Measurements from ENCODE around the gene ZNF22. TPM values are rescaled to one million over a fixed set of nuclear protein-coding genes. Genes with fewer than 3 reads are reported as not detected.

Gene ZNF22
- polyA plus RNA-seq (2013, experiment 1 of 2) = 65.4 TPM
- polyA plus RNA-seq (2013, experiment 2 of 2) = 66.3 TPM

- no CpG with 5 or more reads among the region's 79 CpGs for WGBS, 2 donors (ENCODE audit: extremely low coverage in 2 of 2, insufficient read length in 2 of 2, insufficient replicate concordance in 1 of 2)
- H3K27me3 ChIP-seq (ENCODE audit: control insufficient read depth in 3 of 3, insufficient read depth in 3 of 3, low read depth in 1 of 3, low read length in 3 of 3) = no peaks in the 10 kb centered on the region
- peak within 1 kb of the TSS; percentile 71 for H3K4me2 ChIP-seq (ENCODE audit: insufficient read depth, low read length, poor library complexity, severe bottlenecking)
- peak within 1 kb of the TSS; percentile 78 for H3K9ac ChIP-seq (ENCODE audit: low read depth, low read length, poor library complexity)
- peak within 1 kb of the TSS; percentile 86 for H2AFZ ChIP-seq (ENCODE audit: low read length)
- no peak within 1 kb of the TSS for H2BK15ac ChIP-seq (ENCODE audit: low read length)
- H2BK120ac ChIP-seq (ENCODE audit: low read depth, low read length) = peak within 1 kb of the TSS; percentile 2
- no peak within 1 kb of the TSS for H4K91ac ChIP-seq (ENCODE audit: low read depth, low read length, poor library complexity)
- no peak within 1 kb of the TSS for H2BK12ac ChIP-seq (ENCODE audit: low read length)
- peaks cover 0 to 5% of the 10 kb centered on the region in 2 donors for H3K4me1 ChIP-seq (ENCODE audit: control insufficient read depth in 2 of 2, insufficient read depth in 1 of 2, low read depth in 1 of 2, low read length in 2 of 2)
- H3K14ac ChIP-seq (ENCODE audit: low read length) = peak within 1 kb of the TSS; percentile 22
- H3K23ac ChIP-seq (ENCODE audit: low read depth, low read length, poor library complexity) = peak within 1 kb of the TSS; percentile 92
- peak; percentile 53 for DNase-seq (ENCODE audit: low spot score)
- H3K79me1 ChIP-seq (ENCODE audit: low read depth, low read length) = no peaks in the 10 kb centered on the region
- peak within 1 kb of the TSS; percentile 19 for H4K8ac ChIP-seq (ENCODE audit: low read depth, low read length)
- H2AK5ac ChIP-seq (ENCODE audit: low read depth, low read length) = peak within 1 kb of the TSS; percentile 22
- H3K36me3 ChIP-seq (replicated peaks in 1 of 2; ENCODE audit: control insufficient read depth in 2 of 2, insufficient read depth in 2 of 2, low read length in 2 of 2) = peaks cover 12 to 38% of the 10 kb centered on the region in 2 donors
- peak within 1 kb of the TSS; percentile 75 to 86 for H3K4me3 ChIP-seq (ENCODE audit: low read length in 2 of 2)
- no peak within 1 kb of the TSS for H2BK5ac ChIP-seq (ENCODE audit: low read length)
- H3K9me3 ChIP-seq (replicated peaks in 1 of 2; ENCODE audit: control insufficient read depth in 2 of 2, insufficient read depth in 1 of 2, low read depth in 1 of 2, low read length in 2 of 2) = peaks cover 6 to 37% of the 10 kb centered on the region in 2 donors
- H3K4ac ChIP-seq (ENCODE audit: low read length) = no peak within 1 kb of the TSS
- peak within 1 kb of the TSS; percentile 94 for H3K18ac ChIP-seq (ENCODE audit: low read length)
- no peak within 1 kb of the TSS for H3K27ac ChIP-seq (replicated peaks; ENCODE audit: low read length)
Measured at GRCh38 chr10:45000752-45001380, at the start of gene ZNF22. Gene ZNF22, plus strand, starts transcription at chr10:45000923. Its CDS starts 2,446 bp downstream, at chr10:45003369.

- H2BK120ac ChIP-seq (ENCODE audit: low read depth, low read length) = no peak overlapping the region
- peaks cover 0 to 7% of the 10 kb centered on the region in 2 donors for H3K36me3 ChIP-seq (replicated peaks in 1 of 2; ENCODE audit: control insufficient read depth in 2 of 2, insufficient read depth in 2 of 2, low read length in 2 of 2)
- no peak overlapping the region for H2BK15ac ChIP-seq (ENCODE audit: low read length)
- no peak overlapping the region for H2AFZ ChIP-seq (ENCODE audit: low read length)
- no peak overlapping the region for H3K4me3 ChIP-seq (ENCODE audit: low read length in 2 of 2)
- H3K14ac ChIP-seq (ENCODE audit: low read length) = no peak overlapping the region
- no peak overlapping the region for H3K9ac ChIP-seq (ENCODE audit: low read depth, low read length, poor library complexity)
- H3K79me1 ChIP-seq (ENCODE audit: low read depth, low read length) = no peaks in the 10 kb centered on the region
- peaks cover 0 to 1% of the 10 kb centered on the region in 2 donors for H3K9me3 ChIP-seq (replicated peaks in 1 of 2; ENCODE audit: control insufficient read depth in 2 of 2, insufficient read depth in 1 of 2, low read depth in 1 of 2, low read length in 2 of 2)
- H2AK5ac ChIP-seq (ENCODE audit: low read depth, low read length) = no peak overlapping the region
- no peak overlapping the region for H3K23ac ChIP-seq (ENCODE audit: low read depth, low read length, poor library complexity)
- no peak overlapping the region for H2BK12ac ChIP-seq (ENCODE audit: low read length)
- H3K4me1 ChIP-seq (ENCODE audit: control insufficient read depth in 2 of 2, insufficient read depth in 1 of 2, low read depth in 1 of 2, low read length in 2 of 2) = peaks cover 7 to 14% of the 10 kb centered on the region in 2 donors
- no peak overlapping the region for H3K18ac ChIP-seq (ENCODE audit: low read length)
- H3K27ac ChIP-seq (replicated peaks; ENCODE audit: low read length) = no peak overlapping the region
- H3K4me2 ChIP-seq (ENCODE audit: insufficient read depth, low read length, poor library complexity, severe bottlenecking) = no peak overlapping the region
- no peak overlapping the region for H3K4ac ChIP-seq (ENCODE audit: low read length)
- no peak overlapping the region for H2BK5ac ChIP-seq (ENCODE audit: low read length)
- no CpG with 5 or more reads among the region's 7 CpGs for WGBS, 2 donors (ENCODE audit: extremely low coverage in 2 of 2, insufficient read length in 2 of 2, insufficient replicate concordance in 1 of 2)
- no peak for DNase-seq (ENCODE audit: low spot score)
- no peaks in the 10 kb centered on the region for H3K27me3 ChIP-seq (ENCODE audit: control insufficient read depth in 3 of 3, insufficient read depth in 3 of 3, low read depth in 1 of 3, low read length in 3 of 3)
- H4K8ac ChIP-seq (ENCODE audit: low read depth, low read length) = no peak overlapping the region
- H4K91ac ChIP-seq (ENCODE audit: low read depth, low read length, poor library complexity) = no peak overlapping the region
Measured at GRCh38 chr10:44951576-44952226, 49.0 kb upstream of the ZNF22 start.

- Histone ChIP-seq H4K91ac (ENCODE audit: low read depth, low read length, poor library complexity) (no peak overlapping the region), H2BK120ac (ENCODE audit: low read depth, low read length) (no peak overlapping the region), H3K79me1 (ENCODE audit: low read depth, low read length) (no peaks in the 10 kb centered on the region), H3K4ac (ENCODE audit: low read length) (no peak overlapping the region), H3K27me3 (ENCODE audit: control insufficient read depth in 3 of 3, insufficient read depth in 3 of 3, low read depth in 1 of 3, low read length in 3 of 3) (no peaks in the 10 kb centered on the region), H3K23ac (ENCODE audit: low read depth, low read length, poor library complexity) (no peak overlapping the region), H2BK12ac (ENCODE audit: low read length) (no peak overlapping the region), H3K9me3 (replicated peaks in 1 of 2; ENCODE audit: control insufficient read depth in 2 of 2, insufficient read depth in 1 of 2, low read depth in 1 of 2, low read length in 2 of 2) (peaks cover 0 to 2% of the 10 kb centered on the region in 2 donors), H2BK5ac (ENCODE audit: low read length) (no peak overlapping the region), H2AK5ac (ENCODE audit: low read depth, low read length) (no peak overlapping the region), H3K4me2 (ENCODE audit: insufficient read depth, low read length, poor library complexity, severe bottlenecking) (no peak overlapping the region), H3K27ac (replicated peaks; ENCODE audit: low read length) (no peak overlapping the region), H3K9ac (ENCODE audit: low read depth, low read length, poor library complexity) (no peak overlapping the region), H2BK15ac (ENCODE audit: low read length) (no peak overlapping the region), H3K4me1 (ENCODE audit: control insufficient read depth in 2 of 2, insufficient read depth in 1 of 2, low read depth in 1 of 2, low read length in 2 of 2) (peaks cover 7 to 14% of the 10 kb centered on the region in 2 donors), H2AFZ (ENCODE audit: low read length) (no peak overlapping the region), H4K8ac (ENCODE audit: low read depth, low read length) (no peak overlapping the region), H3K14ac (ENCODE audit: low read length) (no peak overlapping the region), H3K4me3 (ENCODE audit: low read length in 2 of 2) (no peak overlapping the region), H3K36me3 (replicated peaks in 1 of 2; ENCODE audit: control insufficient read depth in 2 of 2, insufficient read depth in 2 of 2, low read length in 2 of 2) (peaks cover 0 to 7% of the 10 kb centered on the region in 2 donors), H3K18ac (ENCODE audit: low read length) (no peak overlapping the region)
- WGBS, 2 donors (ENCODE audit: extremely low coverage in 2 of 2, insufficient read length in 2 of 2, insufficient replicate concordance in 1 of 2) = no CpG with 5 or more reads among the region's 2 CpGs
- no peak for DNase-seq (ENCODE audit: low spot score)
Measured at GRCh38 chr10:44952779-44953231, 47.9 kb upstream of the ZNF22 start.

- no peak overlapping the region for H2AFZ ChIP-seq (ENCODE audit: low read length)
- H3K23ac ChIP-seq (ENCODE audit: low read depth, low read length, poor library complexity) = no peak overlapping the region
- no peak overlapping the region for H3K4ac ChIP-seq (ENCODE audit: low read length)
- H3K4me1 ChIP-seq (ENCODE audit: control insufficient read depth in 2 of 2, insufficient read depth in 1 of 2, low read depth in 1 of 2, low read length in 2 of 2) = peaks cover 7 to 19% of the 10 kb centered on the region in 2 donors
- DNase-seq (ENCODE audit: low spot score) = no peak
- H2BK15ac ChIP-seq (ENCODE audit: low read length) = no peak overlapping the region
- H4K8ac ChIP-seq (ENCODE audit: low read depth, low read length) = no peak overlapping the region
- no peak overlapping the region for H3K27ac ChIP-seq (replicated peaks; ENCODE audit: low read length)
- no peak overlapping the region for H3K18ac ChIP-seq (ENCODE audit: low read length)
- no peak overlapping the region for H2AK5ac ChIP-seq (ENCODE audit: low read depth, low read length)
- no peak overlapping the region for H3K4me3 ChIP-seq (ENCODE audit: low read length in 2 of 2)
- no peak overlapping the region for H2BK5ac ChIP-seq (ENCODE audit: low read length)
- H3K9me3 ChIP-seq (replicated peaks in 1 of 2; ENCODE audit: control insufficient read depth in 2 of 2, insufficient read depth in 1 of 2, low read depth in 1 of 2, low read length in 2 of 2) = peaks cover 0 to 2% of the 10 kb centered on the region in 2 donors
- no peak overlapping the region for H4K91ac ChIP-seq (ENCODE audit: low read depth, low read length, poor library complexity)
- peaks cover 0 to 7% of the 10 kb centered on the region in 2 donors for H3K36me3 ChIP-seq (replicated peaks in 1 of 2; ENCODE audit: control insufficient read depth in 2 of 2, insufficient read depth in 2 of 2, low read length in 2 of 2)
- H2BK120ac ChIP-seq (ENCODE audit: low read depth, low read length) = no peak overlapping the region
- H3K79me1 ChIP-seq (ENCODE audit: low read depth, low read length) = no peaks in the 10 kb centered on the region
- no peak overlapping the region for H2BK12ac ChIP-seq (ENCODE audit: low read length)
- H3K4me2 ChIP-seq (ENCODE audit: insufficient read depth, low read length, poor library complexity, severe bottlenecking) = no peak overlapping the region
- no peak overlapping the region for H3K9ac ChIP-seq (ENCODE audit: low read depth, low read length, poor library complexity)
- H3K14ac ChIP-seq (ENCODE audit: low read length) = no peak overlapping the region
- H3K27me3 ChIP-seq (ENCODE audit: control insufficient read depth in 3 of 3, insufficient read depth in 3 of 3, low read depth in 1 of 3, low read length in 3 of 3) = no peaks in the 10 kb centered on the region
Measured at GRCh38 chr10:44954042-44954441, 46.7 kb upstream of the ZNF22 start.
